Gastroesophageal sphincter (tissue), 4 donors: ENCODE results near the gene PTDSS2. TPM values are rescaled to one million over a fixed set of nuclear protein-coding genes. Genes with fewer than 3 reads are reported as not detected.
A peak's percentile ranks its signal among the peaks of the same experiment; 100 is the strongest.

ENCODE experiments used
- ATAC-seq: fragments of 150-250 bp; one replicate; pipeline ENCODE4 v1.9.1; 2016; ENCODE audit warnings: mild to moderate bottlenecking, moderate library complexity
- H3K27ac ChIP-seq, 4 donors: fragments of 200-600 bp; sonication (generic) in 3 of 4; 1 replicate in 3 of 4; 2 replicates in 1 of 4; pipeline ENCODE4 v1.5.1; 2016 to 2019
- H3K27me3 ChIP-seq: fragments of 200-600 bp; sonication (generic); one replicate; pipeline ENCODE4 v1.5.1; 2019
- H3K36me3 ChIP-seq, 2 donors: fragments of 200-600 bp; sonication (generic); one replicate each; pipeline ENCODE4 v1.5.1; 2019; ENCODE audit warnings: control low read depth in 1 of 2
- H3K4me1 ChIP-seq, 3 donors: fragments of 200-600 bp; sonication (generic); 1 replicate in 2 of 3; 2 replicates in 1 of 3; pipeline ENCODE4 v1.5.1; 2016 to 2019; ENCODE audit warnings: control low read depth in 2 of 3
- H3K4me3 ChIP-seq, 2 donors: fragments of 200-600 bp; sonication (generic); one replicate each; pipeline ENCODE4 v1.5.1; 2019; ENCODE audit warnings: mild to moderate bottlenecking in 1 of 2, moderate library complexity in 1 of 2
- H3K9me3 ChIP-seq, 3 donors: fragments of 200-600 bp; sonication (generic); one replicate each; pipeline ENCODE4 v1.5.1; 2017 to 2019; ENCODE audit warnings: control low read depth in 2 of 3
- EP300 ChIP-seq: sonication (generic); formaldehyde crosslinking; IDR thresholded peaks from one replicate; pipeline ENCODE4 v1.6.1; 2017; ENCODE audit warnings: antibody characterized with exemption, mild to moderate bottlenecking
- POLR2A ChIP-seq, 2 donors: fragments of 450-650 bp; IDR thresholded peaks; one replicate each; pipeline ENCODE4 v1.6.1; 2017; ENCODE audit warnings: antibody characterized with exemption in 2 of 2, mild to moderate bottlenecking in 2 of 2, moderate library complexity in 1 of 2
- POLR2AphosphoS5 ChIP-seq: sonication (generic); formaldehyde crosslinking; IDR thresholded peaks from one replicate; pipeline ENCODE4 v1.6.1; 2017; ENCODE audit warnings: antibody characterized with exemption
- WGBS, 2 donors: methylation state at CpG; one replicate each; pipeline ENCODE4 v1.1.5; 2018; ENCODE audit warnings: low coverage in 1 of 2; 5-methylcytosine and 5-hydroxymethylcytosine counted together
- total RNA-seq, 4 donors: library from RNA; depleted of rRNA; stranded (reverse); fragments of >200 nt; gene quantifications; one replicate each; pipeline ENCODE4 v1.1.0, GENCODE V29; 2016
- TF ChIP-seq, protein P1 (sequence below), 4 experiments: fragments of 200-600 bp in 2 of 4; fragments of 450-650 bp in 2 of 4; sonication (generic) in 1 of 4; IDR thresholded peaks; one replicate each; pipeline ENCODE4 v1.5.1; 2017 to 2019; ENCODE audit warnings: antibody characterized with exemption in 4 of 4, mild to moderate bottlenecking in 2 of 4, moderate library complexity in 2 of 4

Gene PTDSS2
- total RNA-seq, 4 donors from 2014 or later: 23.4 to 55.9 (median 43.1) TPM

DNA sequence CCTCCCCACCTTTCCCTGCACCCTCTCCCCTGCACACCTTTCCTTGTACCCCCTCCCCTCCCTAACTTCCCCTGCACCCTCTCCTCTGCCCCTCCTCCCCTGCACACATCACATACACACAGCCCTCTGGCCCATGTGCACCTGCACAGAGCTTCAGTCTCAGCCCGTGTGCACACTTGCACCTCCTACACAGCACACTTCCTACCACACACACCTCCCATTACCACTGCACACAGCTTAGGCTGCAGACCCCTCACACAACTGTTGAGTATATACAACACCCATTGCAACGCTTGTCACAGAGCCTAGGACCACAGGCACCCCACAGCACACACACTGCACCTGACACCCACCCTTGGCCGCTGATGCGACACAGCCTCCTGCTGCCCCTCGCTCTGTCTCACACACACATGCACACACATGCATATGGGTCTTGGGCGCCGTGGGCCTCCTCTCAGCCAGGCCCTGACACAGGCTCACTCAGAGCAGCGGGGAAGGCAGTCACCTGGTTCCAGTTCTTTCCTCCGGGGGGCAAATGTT, 35.7 kb upstream of the PTDSS2 start:
- peaks cover 62% of the 10 kb centered on the region for H3K27me3 ChIP-seq
- H3K4me1 ChIP-seq: peaks cover 0 to 25% (median 4%) of the 10 kb centered on the region in 3 donors
- TF ChIP-seq EP300 (no peak), POLR2AphosphoS5 (no peak), POLR2A (IDR thresholded peaks at IDR 0.05) (no peak)
- TF ChIP-seq, protein P1, sequence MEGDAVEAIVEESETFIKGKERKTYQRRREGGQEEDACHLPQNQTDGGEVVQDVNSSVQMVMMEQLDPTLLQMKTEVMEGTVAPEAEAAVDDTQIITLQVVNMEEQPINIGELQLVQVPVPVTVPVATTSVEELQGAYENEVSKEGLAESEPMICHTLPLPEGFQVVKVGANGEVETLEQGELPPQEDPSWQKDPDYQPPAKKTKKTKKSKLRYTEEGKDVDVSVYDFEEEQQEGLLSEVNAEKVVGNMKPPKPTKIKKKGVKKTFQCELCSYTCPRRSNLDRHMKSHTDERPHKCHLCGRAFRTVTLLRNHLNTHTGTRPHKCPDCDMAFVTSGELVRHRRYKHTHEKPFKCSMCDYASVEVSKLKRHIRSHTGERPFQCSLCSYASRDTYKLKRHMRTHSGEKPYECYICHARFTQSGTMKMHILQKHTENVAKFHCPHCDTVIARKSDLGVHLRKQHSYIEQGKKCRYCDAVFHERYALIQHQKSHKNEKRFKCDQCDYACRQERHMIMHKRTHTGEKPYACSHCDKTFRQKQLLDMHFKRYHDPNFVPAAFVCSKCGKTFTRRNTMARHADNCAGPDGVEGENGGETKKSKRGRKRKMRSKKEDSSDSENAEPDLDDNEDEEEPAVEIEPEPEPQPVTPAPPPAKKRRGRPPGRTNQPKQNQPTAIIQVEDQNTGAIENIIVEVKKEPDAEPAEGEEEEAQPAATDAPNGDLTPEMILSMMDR (IDR thresholded peaks at IDR 0.05): no peak
- H3K4me3 ChIP-seq: peak overlapping the region; percentile 15 to 54
- no peak for ATAC-seq
- no peaks in the 10 kb centered on the region for H3K9me3 ChIP-seq
- peak overlapping the region in 3 of 4 donors; percentile 21 to 26 (median 25) for H3K27ac ChIP-seq
- no peaks in the 10 kb centered on the region for H3K36me3 ChIP-seq
- WGBS, 2 donors: 25 to 67% methylated on average over 1 to 2 of the region's 9 CpGs

DNA sequence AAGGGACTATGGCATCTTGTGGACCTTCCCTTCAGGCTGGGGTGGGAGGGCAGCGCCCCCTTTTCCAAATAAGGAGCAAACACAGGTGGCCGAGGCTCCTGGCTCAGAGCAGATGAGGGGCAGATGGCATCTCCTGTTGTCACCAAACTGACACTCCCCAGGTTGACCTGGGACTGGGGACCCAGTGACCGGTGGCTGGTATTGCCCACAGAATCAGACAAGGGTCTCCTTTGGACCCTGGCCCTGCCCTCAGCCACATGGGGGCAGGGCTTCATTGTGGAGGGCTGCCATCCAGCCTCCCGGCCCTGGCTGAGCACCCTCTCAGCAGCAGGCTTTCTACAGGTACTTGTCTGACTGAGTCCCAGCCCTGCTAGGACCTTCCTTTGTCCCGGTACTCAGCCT, 34.4 kb upstream of the PTDSS2 start:
- peaks cover 65% of the 10 kb centered on the region for H3K27me3 ChIP-seq
- no peak for ATAC-seq
- peak overlapping the region in 3 of 4 donors; percentile 76 to 81 (median 78) for H3K27ac ChIP-seq
- peaks cover 0 to 25% (median 4%) of the 10 kb centered on the region in 3 donors for H3K4me1 ChIP-seq
- no peaks in the 10 kb centered on the region for H3K36me3 ChIP-seq
- H3K9me3 ChIP-seq: no peaks in the 10 kb centered on the region
- H3K4me3 ChIP-seq: peak overlapping the region in 1 of 2 donors; percentile 54
- no CpG with 5 or more reads among the region's 5 CpGs for WGBS, 2 donors
- TF ChIP-seq POLR2AphosphoS5: no peak
- TF ChIP-seq EP300: no peak
- TF ChIP-seq POLR2A (IDR thresholded peaks at IDR 0.05): no peak
- TF ChIP-seq, protein P1 (IDR thresholded peaks at IDR 0.05): no peak

DNA sequence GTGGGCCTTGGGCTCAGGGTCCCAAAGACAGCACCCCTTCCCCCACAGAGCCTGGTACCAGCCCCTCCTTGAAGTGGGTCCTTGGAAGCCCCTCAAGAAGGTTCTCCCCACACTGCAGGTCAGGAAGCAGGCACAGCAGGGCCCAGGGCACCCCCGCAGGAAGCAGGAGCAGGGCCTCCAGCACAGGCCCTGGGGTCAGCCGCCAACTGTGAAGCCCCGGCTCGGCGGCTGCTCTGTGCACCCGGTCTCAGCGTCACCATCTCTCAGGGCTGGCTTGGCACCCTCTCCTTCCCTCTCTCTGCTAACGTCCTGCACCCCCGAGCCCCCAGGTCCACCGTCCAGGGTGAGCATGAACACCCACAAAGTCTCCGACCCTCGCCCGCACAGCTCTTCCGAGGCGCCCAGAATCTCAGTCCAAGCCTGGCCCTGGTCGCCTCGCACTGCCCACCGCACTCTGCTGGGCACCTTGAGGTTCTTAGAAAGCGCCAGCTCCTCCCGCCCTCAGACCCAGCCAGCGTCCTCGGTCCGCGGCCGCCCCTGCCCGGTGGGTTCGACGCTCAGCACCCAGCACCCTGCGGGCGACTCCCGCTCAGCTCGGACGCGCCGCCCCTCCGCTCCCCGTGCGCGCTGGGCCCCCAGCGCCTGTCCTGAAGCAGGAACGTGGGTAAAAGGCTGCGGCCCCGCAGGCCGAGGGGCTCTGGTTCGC, 33.9 kb upstream of the PTDSS2 start:
- Histone ChIP-seq H3K27ac (peak overlapping the region in 3 of 4 donors; percentile 76 to 81 (median 78)), H3K9me3 (no peaks in the 10 kb centered on the region), H3K4me1 (peaks cover 0 to 25% (median 4%) of the 10 kb centered on the region in 3 donors), H3K4me3 (peak overlapping the region; percentile 5 to 54), H3K27me3 (peaks cover 71% of the 10 kb centered on the region), H3K36me3 (no peaks in the 10 kb centered on the region)
- TF ChIP-seq POLR2AphosphoS5 (no peak), POLR2A (IDR thresholded peaks at IDR 0.05) (no peak), EP300 (no peak)
- TF ChIP-seq, protein P1 (IDR thresholded peaks at IDR 0.05): no peak
- WGBS, 2 donors: 14 to 20% methylated on average over 1 to 7 of the region's 45 CpGs
- ATAC-seq: no peak

DNA sequence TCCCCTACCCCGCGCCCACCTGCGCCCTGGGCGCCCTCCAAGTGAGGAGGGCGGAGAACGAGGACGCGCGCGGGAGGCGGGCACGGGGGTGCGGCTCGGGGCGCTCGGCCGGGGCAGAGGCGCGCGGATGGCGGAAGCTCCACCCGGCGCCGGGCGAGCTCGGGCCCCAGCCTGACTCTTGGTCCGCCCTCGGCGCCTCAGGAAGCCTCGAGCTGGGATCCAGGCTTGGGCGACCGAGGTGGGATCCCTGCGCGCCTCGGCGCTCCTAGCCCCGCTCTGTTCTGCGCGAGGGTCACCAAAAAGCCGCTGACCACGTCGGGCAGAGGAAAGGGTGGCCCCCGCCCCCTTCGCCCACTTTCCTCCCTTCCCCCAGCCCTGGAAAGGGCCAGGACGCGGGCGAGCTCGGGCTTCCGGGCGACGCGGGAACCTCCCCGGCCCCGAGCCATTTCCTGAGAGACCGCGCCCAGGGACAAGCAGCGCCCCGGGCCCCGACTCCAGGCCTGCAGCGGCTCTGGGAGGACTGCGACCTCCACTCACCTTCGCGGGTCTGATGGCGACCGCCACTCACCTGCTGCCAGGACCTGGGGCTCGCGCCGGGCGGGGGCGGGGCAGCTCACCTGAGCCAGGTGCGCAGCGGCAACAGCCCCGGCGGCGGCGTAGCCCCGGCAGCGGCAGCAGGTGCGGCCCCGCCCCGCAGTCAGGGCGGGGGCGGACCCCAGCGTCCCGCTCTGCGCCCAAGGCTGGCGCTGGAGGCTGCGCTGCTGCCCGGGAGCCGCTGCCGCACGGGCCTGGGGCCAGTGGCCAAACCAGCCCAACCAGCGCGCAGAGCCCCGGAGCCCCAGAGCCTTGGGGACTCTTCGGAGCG, 33.1 kb upstream of the PTDSS2 start:
- Histone ChIP-seq H3K27ac (peak overlapping the region in 3 of 4 donors; percentile 76 to 81 (median 78)), H3K27me3 (peaks cover 71% of the 10 kb centered on the region), H3K4me3 (peak overlapping the region; percentile 5 to 54), H3K36me3 (no peaks in the 10 kb centered on the region), H3K4me1 (peaks cover 0 to 25% (median 4%) of the 10 kb centered on the region in 3 donors), H3K9me3 (no peaks in the 10 kb centered on the region)
- WGBS, 2 donors: 3% methylated on average over 5 of the region's 97 CpGs; no CpG with 5 or more reads in 1 of the 2 donors
- TF ChIP-seq POLR2A (IDR thresholded peaks at IDR 0.05): peak in 1 of 2 donors; percentile 37
- TF ChIP-seq POLR2AphosphoS5: no peak
- TF ChIP-seq, protein P1 (IDR thresholded peaks at IDR 0.05): no peak
- TF ChIP-seq EP300: no peak
- peak; percentile 56 for ATAC-seq
